HG03025 (cell line): Measurements from ENCODE around the gene HELQ.
"Not testable (repeated sequence)": the region's sequence is repeated elsewhere in the genome, so short reads cannot be mapped to it uniquely, and the experiment has no call there.

Experiments used
- ATAC-seq: cut with Tn5 transposase; IDR thresholded peaks from one replicate; pipeline ENCODE4 v1.9.1; 2021; ENCODE audit warnings: mild to moderate bottlenecking, moderate library complexity; ENCODE audit not compliant: unreplicated experiment, low FRiP score

Gene HELQ

DNA sequence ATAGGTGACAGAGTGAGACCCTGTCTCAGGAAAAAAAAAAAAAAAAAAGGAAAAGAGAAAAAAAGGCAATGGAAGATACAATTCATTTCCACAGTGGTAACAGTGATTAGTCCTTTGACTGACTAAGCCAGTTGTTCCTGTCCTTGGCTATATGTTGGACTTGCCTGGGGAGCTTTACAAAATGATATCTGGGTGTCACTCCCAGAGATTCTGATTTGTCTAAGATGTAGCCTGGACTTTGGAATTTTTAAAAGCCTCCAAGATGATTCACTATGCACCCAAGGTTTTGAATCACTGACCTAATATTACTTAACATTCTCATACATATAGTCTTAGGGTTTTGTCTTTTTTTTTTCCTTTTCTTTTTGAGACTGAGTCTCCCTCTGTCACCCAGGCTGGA is 16.9 kb downstream of the HELQ start:
- ATAC-seq = no peak

DNA sequence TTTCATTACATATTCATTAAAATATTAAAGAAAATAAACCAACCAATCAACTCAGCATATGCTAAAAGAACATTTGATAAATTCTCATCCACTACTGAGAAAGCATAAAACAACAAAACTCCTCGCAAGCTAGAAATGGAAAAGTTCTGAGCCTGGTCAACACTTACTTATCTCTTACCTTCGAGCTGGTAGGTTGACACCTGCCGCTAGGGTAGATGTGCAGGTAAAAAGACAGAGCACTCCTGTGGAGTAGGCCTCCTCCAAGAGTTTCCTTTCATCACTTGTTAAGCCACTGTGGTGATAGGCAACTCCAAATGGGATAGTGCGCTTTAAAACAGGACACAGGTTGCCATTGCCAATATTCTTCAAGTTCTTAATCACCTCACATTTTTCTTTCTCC is 18.9 kb downstream of the HELQ start:
- no peak for ATAC-seq

DNA sequence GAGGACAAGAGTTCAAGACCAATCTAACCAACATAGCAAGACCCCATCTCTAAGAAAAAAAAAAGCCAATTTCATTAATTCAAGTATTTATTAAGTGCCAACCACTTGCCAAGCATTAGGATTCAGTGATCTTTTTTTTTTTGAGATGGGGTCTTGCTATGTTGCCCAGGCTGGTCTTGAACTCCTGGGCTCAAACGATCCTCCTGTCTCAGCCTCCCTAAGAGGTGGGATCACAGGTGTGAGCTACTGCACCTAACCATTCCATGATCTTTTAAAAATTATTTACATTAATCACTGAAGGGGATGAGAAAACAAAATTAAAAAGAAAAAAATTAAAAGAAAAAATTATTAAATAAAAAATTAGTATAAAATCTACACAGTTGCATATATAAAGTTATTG is 24.4 kb downstream of the HELQ start:
- ATAC-seq = no peak

DNA sequence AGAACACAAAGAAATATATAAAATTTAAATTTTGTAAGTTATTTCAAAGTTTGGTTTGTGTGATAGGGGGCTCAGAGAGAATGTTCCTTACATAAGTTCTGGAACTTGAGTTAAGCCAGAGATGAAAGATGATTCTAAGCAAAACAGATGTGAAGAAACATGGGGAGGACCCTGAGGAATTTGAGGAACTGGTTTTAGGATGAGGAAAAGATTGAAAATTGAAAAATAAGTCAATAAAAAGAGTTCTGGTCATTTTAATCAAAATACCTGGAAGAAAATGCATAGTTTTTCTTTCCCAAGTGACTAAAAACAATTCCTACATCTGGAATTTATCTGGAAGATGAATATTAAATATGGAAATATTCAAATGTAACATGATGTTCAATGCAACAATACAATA is 37.4 kb downstream of the HELQ start:
- ATAC-seq = no peak

DNA sequence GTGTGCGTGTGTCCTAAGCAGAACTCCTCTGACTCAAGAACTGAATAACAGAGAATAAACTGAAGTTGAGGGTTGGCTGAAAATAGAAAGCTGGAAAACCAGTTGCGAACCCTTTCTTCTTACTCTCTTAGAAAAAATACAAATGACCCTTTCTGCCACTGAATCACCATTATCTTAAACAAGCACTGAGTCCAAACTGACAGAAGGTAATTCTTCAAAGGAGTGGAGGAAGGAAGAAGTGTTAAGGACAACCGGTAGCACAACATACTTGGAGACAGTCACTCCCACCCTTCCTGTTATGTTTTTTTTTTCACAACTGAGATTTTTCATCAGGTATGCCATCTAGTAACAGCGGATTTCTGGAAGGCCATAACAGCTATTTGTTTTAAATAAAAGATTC is 38.1 kb downstream of the HELQ start:
- ATAC-seq = no peak

DNA sequence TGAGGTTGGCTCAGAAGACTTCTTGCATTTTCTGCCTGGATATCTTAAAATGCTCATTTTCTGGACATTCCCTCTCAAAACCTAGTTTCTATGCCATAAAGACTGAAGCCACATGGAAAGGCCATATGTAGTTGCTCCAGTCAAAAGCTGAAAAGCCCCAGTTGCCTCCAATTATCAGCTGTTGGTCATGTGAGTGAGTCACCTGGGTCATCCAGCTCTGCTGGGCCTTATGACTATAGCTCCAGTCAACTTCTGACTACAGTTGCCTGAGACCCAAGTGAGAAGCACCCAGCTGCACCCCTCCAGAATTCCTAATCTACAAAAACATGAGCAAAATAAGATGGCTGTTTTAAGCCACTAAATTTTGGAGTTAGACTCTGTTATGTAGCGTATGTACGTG is 41.9 kb downstream of the HELQ start:
- no peak for ATAC-seq

DNA sequence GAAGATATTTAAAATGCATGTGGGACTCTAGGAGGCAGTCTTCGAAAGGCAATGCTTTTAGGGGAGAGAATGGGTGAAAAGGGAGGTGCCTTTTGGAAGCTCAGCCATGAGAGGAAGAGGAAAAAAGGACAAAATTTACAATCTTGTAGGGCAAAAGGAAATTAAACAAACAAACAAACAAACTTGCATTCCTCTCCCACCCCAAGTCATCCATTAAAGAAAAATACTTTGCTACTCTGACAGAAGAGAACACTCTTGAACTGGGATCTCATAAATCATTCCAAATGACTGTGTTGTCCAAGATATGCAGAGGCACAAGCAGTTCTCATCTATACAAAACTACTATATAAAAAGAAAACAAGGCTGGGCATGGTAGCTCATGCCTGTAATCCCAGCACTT is 46.7 kb downstream of the HELQ start:
- ATAC-seq = no peak

DNA sequence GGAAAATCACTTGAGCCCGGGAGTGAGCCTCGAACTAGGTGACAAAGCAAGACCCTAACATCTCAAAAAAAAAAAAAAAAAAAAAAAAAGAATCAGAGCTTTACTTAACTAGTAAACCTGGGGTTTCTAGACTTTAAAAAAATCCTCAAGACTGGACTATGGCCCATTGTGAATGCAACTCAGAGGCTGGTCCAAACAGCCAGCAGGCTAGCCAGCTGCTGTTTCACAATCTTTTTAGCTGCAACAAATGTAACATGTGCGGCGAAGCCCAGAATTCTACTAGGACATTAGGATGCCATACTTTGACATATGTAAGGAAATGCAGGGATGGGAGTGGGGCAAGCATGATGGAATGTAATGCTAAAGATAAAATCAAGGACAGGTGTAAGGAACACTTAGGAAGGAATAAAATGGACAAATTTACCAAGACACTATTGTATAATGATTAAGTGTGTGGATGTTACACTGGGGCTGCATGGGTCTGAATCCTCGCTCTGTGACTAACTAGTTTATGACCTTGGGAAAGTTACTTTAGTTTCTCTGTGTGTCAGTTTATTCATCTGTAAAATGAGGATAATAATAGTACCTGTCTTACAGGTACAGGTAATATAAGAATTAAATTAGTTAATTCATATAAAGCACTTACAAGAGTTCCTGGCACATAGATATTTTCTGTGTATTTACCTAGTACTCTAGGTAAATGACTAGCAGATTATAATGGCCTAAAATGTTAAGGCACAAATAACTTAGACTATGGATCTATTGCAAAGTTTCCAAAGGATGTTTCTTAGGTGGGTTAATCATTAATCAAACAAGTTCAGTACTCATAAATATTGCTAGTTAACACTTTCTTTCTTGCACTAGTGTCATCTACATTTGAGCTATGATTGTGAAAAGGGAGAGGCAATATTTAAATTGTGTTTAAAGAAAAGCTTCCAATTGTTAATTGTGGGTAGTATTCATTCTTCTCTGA is 49.5 kb downstream of the HELQ start:
- no peak for ATAC-seq

DNA sequence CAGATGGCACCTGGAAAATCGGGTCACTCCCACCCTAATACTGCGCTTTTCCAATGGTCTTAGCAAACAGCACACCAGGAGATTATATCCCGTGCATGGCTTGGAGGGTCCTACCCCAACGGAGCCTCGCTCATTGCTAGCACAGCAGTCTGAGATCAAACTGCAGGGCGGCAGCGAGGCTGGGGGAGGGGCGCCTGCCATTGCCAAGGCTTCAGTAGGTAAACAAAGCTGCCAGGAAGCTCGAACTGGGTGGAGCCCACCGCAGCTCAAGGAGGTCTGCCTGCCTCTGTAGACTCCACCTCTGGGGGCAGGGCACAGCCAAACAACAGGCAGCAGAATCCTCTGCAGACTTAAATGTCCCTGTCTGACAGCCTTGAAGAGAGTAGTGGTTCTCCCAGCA is 57.5 kb downstream of the HELQ start:
- not testable (repeated sequence) for ATAC-seq

DNA sequence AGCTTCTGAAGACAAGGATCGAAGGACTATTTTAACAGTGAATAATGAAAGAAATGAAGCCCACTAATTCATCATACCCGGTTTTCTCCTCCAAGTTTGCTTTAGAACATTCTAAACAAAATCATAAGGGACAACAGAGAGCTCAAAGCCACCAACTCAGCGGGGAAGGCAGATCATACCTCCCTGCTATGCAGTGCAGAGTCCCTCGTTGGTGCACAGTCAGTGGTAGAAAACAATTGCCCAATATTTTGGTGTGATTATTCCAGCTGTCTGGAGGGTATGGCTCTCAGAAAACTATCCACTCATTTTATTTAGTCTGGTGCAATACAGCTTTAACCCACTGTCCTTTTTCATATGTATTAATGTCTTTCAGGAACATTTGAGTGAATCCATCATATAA is 61.7 kb downstream of the HELQ start:
- no peak for ATAC-seq

DNA sequence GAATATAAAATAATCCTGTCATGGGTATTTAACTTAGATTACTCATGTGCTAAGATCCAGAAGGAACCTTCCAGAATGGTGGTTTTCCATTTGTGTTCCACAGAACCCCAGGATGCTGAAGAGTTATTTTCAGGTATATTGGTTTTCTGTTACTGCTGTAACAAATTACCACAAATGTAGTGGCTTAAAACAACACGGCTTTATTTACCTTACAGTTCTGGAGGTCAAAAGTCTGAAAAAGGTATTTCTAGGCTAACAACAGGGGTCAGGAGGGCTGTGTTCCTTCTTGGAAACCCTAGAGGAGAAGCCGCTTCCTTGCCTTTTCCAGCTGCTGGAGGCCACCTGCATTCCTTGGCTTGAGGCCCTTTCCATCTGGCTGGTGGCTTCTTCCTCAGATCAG is 63.1 kb downstream of the HELQ start:
- ATAC-seq = no peak

DNA sequence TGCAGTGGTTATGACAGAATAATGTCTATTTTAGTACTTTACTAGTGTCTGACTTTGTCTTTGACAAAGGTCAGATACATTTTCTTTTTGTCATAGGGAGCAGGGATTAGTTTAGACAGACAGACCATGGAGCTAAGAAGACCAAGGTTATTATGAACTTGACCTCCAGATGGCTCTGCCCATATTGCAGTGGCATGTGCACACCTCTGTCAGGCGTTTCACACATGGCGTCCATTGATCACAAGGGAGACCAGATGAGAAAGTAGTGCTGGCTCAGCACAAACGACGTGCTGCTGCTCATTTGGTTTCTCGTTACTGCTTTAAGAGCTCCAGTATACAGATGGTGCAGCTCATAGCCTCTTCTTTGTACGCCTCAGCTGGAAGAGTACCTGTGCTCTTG is 64.7 kb downstream of the HELQ start:
- no peak for ATAC-seq

DNA sequence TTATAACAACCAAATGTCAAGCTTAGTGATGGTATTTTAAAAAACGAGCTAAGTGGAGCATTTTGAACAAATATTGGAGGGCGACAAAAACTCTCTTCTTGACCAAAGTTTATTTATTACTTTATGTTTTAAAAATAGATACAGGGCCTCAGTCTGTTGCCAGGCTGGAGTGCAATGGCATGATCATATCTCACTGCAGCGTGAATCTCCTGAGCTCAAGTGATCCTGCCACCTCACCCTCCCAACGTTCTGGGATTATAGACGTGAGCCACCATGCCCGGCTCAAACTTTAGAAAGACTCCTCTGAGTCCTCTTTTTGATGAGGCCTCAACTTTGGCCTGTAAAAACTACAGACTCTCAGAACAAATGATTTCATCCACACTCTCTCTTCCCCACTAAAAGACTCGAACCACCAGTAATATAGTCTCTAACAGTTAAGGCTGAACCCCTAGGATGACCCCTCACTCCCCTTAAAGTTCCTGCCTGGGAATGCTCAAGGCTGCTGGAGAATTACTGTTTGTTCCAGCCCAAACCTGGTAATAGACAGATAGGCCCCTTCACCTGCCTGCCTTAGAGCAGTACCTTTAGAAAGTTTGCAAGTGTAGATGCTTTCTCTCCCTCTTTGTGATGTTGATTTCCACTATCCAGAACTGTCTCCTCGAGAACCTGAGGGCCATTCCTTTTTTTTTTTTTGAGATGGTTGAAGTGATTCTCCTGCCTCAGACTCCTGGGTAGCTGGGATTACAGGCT is 65.7 kb downstream of the HELQ start:
- no peak for ATAC-seq

DNA sequence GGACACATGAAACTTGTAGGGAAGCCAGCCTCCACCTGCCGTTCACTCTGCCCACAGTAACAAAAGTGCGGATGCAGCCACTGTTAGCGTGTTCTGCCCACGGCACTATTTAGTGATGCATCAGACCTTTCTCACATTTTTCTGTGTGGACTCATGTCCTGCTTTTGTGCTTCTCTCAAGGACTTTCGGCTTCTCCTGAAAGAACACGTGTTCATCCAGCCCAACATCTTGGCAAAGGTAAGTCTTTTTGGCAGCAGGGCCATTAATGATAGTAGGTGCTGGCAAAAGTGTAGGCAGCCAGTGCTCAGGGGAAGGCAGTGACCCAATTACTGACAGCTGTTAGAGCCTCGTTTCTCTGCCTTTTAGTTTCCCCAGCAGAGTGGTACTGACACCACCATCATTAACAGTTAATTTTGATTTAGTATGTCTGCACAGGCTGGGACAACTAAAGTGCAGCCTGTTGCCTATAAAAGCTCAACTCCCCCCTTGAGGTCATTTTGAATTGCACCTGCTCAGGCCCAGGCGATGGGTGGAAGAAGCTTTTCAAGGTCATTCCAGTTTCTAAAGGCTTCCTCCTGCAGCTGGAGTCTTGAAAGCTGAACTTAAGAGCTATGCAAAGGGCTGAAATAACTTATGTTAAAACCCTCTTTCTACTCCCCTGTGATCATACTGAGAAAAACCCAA is 66.4 kb downstream of the HELQ start:
- ATAC-seq = no peak

DNA sequence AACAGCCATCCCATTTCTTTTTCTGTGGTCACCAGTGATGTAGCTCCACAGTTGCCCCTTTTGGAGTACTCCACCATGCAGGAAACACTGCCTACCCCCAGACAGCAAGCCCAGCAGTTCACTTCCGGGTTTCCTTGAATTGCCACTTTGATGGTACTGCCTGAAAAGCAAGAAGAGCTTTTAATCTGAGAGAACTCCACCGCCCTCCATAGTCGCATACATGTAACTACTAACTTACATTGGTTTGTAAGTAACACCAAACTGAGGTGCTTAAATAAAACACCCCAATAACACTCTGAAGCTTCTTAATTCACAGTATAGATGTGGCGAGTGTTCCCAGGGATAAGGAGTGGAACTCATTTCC is 67.3 kb downstream of the HELQ start:
- no peak for ATAC-seq

DNA sequence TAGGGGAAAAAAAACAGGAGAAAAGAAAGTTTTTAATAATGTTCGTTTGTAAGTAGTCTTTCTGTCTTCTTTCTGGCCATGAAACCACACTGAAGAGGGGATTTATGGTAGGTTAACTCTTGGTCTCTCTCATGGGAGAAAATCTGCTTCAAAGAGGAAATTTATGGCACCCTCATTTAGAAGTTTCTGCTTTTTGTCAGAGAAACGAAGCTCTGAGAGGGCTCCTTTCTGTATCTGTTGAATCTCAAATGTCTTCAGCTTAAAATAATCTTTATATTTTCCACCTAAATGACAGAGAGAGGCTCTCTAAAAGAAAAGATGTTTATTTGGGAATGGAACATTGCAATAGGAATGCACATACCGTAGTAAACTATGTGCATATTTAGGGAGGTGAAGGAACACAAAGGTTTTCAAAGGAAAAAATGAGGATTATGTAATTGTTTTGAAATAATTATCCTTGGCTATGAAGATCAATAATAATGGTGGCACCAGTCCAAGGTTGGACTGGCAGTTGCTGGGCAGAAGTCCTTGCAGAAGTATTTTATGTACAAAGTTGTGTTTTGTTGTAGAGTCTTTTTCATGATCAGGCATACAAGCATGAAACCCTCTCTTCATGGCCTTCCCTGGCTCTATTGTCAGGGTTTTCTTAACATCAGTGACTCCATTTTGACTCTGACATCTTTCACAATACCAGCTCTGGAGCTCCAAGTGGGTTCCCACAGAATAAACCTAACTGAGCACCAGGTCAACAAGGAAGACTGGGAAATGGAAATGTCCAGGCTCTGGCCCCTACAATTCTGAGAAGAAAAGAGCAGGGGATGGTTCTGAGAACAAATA is 67.9 kb downstream of the HELQ start:
- ATAC-seq = no peak

DNA sequence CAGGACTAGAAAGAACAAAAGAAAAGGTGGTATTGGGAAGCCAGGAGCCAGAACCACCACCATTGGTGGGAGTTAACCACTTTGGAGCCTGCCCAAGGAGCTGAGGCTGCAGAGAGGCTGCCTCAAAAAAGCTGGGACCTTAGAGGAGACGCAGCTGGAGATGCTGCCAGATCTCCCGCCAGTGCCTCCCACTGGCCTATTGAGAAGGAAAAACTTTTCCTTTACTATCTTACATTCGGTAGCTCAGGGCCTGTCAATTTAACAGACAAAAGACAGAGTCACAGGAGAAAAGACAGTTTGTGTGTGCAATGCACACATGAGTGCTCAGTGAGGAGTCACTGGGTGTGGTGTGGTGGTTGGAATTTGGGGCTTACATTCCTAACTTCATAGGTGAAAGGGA is 68.6 kb downstream of the HELQ start:
- no peak for ATAC-seq

DNA sequence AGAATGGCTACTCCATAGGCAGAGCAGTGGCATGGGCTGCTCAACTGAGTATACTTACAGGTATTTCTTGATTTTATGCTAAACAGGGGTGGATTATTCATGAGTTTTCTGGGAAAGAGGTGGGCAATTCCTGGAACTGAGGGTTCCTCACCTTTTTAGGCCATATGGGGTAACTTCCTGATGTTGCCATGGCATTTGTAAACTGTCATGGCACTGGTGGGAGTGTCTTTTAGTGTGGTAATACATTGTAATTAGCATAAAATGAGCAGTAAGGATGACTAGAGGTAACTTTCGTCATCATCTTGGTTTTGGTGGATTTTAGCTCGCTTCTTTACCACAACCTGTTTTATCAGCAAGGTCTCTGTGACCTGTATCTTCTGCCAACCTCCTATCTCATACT is 72.8 kb downstream of the HELQ start:
- ATAC-seq = no peak

DNA sequence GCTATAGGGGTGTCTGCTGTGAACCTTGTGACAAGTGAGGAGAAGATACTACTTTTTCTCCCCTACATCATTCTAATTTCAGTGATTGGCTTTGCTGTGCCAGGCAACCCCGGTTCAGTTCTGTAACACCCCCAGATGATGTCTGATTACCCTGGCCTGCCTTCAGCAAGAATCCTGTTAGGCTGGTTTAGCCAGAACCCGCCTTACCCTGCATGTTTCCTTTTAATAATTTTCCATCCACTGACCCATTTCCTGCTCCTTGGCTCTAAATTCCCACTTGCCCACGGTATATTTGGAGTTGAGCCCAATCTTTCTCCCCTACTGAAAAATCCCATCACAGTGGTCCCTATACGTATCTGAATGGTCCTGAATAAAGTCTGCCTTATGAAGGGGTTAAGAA is 74.5 kb downstream of the HELQ start:
- ATAC-seq = no peak

DNA sequence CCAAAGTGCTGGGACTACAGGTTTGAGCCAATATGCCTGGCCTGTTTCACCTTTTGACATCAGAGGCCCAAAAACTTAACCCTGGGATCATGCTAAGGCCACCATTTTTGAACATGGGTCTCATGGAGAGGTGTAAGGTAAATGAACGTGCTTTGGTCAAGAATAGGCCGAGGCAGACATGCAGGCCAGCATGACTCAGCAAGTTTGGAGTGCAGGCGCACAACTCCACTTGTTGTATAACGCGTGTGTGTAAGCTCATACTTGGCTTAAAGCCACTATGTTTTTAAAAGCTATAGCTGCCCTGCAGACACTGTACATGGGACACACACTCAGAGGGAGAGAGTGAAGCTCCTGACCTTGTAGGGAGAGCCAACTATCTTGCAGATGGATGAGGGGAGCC is 77.2 kb downstream of the HELQ start:
- no peak for ATAC-seq
